ENCODE measurements around the gene ACTBL2.

- TF ChIP-seq EZH2 (IDR thresholded peaks at IDR 0.05; ENCODE audit: borderline replicate concordance, low read length) (no peak), CTCF (IDR thresholded peaks at IDR 0.05; ENCODE audit: low read length) (no peak)
These were observed 14.0 kb downstream of the ACTBL2 start for GRCh38 chr5:57468481-57469163.
